K562 (cell line): ENCODE results near the gene KCNK1. TPM values are rescaled to one million over a fixed set of nuclear protein-coding genes. Genes with fewer than 3 reads are reported as not detected.

Experiments
- CHD4 ChIP-seq: fragments of 200-600 bp; sonication (generic); IDR thresholded peaks from 3 replicates; pipeline ENCODE4 v1.6.1; 2012; ENCODE audit warnings: low read depth, mild to moderate bottlenecking, mixed read lengths, low read length, inconsistent platforms; ENCODE audit not compliant: insufficient read depth, insufficient replicate concordance, poor library complexity, severe bottlenecking
- FOXM1 ChIP-seq, 2 experiments: fragments of 450-650 bp in 1 of 2; sonication (generic) in 1 of 2; formaldehyde crosslinking in 1 of 2; IDR thresholded peaks; 2 replicates each; pipeline versions ENCODE4 v1.6.1 to v1.9.0; 2017 to 2022; ENCODE audit warnings: low read depth in 2 of 2, mild to moderate bottlenecking in 2 of 2, missing genetic modification reagents in 1 of 2, moderate library complexity in 1 of 2
- HDAC2 ChIP-seq: fragments of 450-650 bp; IDR thresholded peaks from 2 replicates; pipeline ENCODE4 v1.6.1; 2016; ENCODE audit warnings: mild to moderate bottlenecking
- KLF13 ChIP-seq: fragments of 450-650 bp; IDR thresholded peaks from 2 replicates; pipeline ENCODE4 v1.6.1; 2016; ENCODE audit warnings: missing genetic modification characterization, low read depth, mild to moderate bottlenecking, missing compliant biosample characterization, moderate library complexity, borderline replicate concordance
- NEUROD1 ChIP-seq: fragments of 150-350 bp; IDR thresholded peaks from 2 replicates; pipeline ENCODE4 v1.6.1; 2014; ENCODE audit warnings: borderline replicate concordance, low read length, low read depth; ENCODE audit not compliant: partially characterized antibody
- NFATC3 ChIP-seq: fragments of 450-650 bp; IDR thresholded peaks from 2 replicates; pipeline ENCODE4 v1.6.1; 2017; ENCODE audit warnings: mild to moderate bottlenecking
- NFYB ChIP-seq: IDR thresholded peaks from 2 replicates; pipeline ENCODE4 v1.6.1; 2011; ENCODE audit warnings: mild to moderate bottlenecking, moderate library complexity; ENCODE audit not compliant: insufficient read length; ENCODE audit errors: extremely low read depth
- NR4A1 ChIP-seq, 2 experiments: fragments of 250-450 bp in 1 of 2; fragments of 450-650 bp in 1 of 2; sonication (Bioruptor Pico) in 1 of 2; IDR thresholded peaks; 2 replicates each; pipeline versions ENCODE4 v1.4.0 to v1.6.1; 2016 to 2020; ENCODE audit warnings: mild to moderate bottlenecking in 2 of 2, missing compliant biosample characterization in 1 of 2, missing genetic modification characterization in 1 of 2, moderate library complexity in 1 of 2
- SRF ChIP-seq, 2 experiments: fragments of 250-450, 450-650 bp in 1 of 2; sonication (Bioruptor Pico) in 1 of 2; sonication (generic) in 1 of 2; formaldehyde crosslinking; IDR thresholded peaks; 2 replicates each; pipeline versions ENCODE4 v1.5.0 to v1.5.1; 2020 to 2022; ENCODE audit warnings: mild to moderate bottlenecking in 1 of 2, missing genetic modification reagents in 1 of 2
- THRAP3 ChIP-seq: fragments of 450-650 bp; IDR thresholded peaks from 2 replicates; pipeline ENCODE4 v1.6.1; 2016; ENCODE audit warnings: mild to moderate bottlenecking, inconsistent platforms, borderline replicate concordance
- ZBED1 ChIP-seq: IDR thresholded peaks from 2 replicates; pipeline ENCODE4 v1.6.1; 2014
- ZNF77 ChIP-seq: fragments of 250-450 bp; sonication (Bioruptor Pico); IDR thresholded peaks from 2 replicates; pipeline ENCODE4 v1.5.0; 2020
- polyA plus RNA-seq, 8 experiments: library from polyadenylated mRNA; depleted of rRNA in 4 of 8; stranded (reverse) in 5 of 8; unstranded in 3 of 8; fragments of >200 nt; fragmentation: Nextera tagmentation in 2 of 8; fragmentation: Illumina TruSeq in 1 of 8; extraction: Ambion mirVana in 2 of 8; extraction: Trizol in 1 of 8; gene quantifications; 2 replicates each; pipeline versions ENCODE4 v1.2.1 to v1.2.3, GENCODE V29; 2011 to 2014; ENCODE audit warnings: inconsistent platforms in 1 of 8, missing spikeins in 1 of 8
- total RNA-seq, 7 experiments: library from RNA; depleted of rRNA in 6 of 7; stranded (reverse); fragments of >200 nt in 6 of 7; fragmentation: Illumina TruSeq in 2 of 7; extraction: Trizol in 2 of 7; gene quantifications; 2 replicates each; pipeline versions ENCODE4 v1.2.1 to v1.2.3, GENCODE V29; 2011 to 2021; ENCODE audit warnings: low replicate concordance in 1 of 7
- TF ChIP-seq, protein P1 (sequence below): fragments of 250-450 bp; sonication (Bioruptor Pico); IDR thresholded peaks from 2 replicates; pipeline ENCODE4 v1.4.0; 2020
- TF ChIP-seq, protein P2 (sequence below): fragments of 250-450 bp; sonication (Bioruptor Pico); IDR thresholded peaks from 2 replicates; pipeline ENCODE4 v1.4.0; 2020
- TF ChIP-seq, protein P3 (sequence below): sonication (generic); formaldehyde crosslinking; IDR thresholded peaks from 2 replicates; pipeline ENCODE4 v1.5.0; 2020; ENCODE audit warnings: missing genetic modification reagents
- TF ChIP-seq, protein P4 (sequence below): sonication (generic); formaldehyde crosslinking; IDR thresholded peaks from 2 replicates; pipeline ENCODE4 v1.8.0; 2022; ENCODE audit warnings: mild to moderate bottlenecking, missing genetic modification reagents

The KCNK1 gene
- total and polyA plus RNA-seq, 9 of the 15 experiments (the other 6 are each of a cell fraction or from before 2014, with no cell fraction given) = 3.1 to 22.7 (median 6.0) TPM

DNA sequence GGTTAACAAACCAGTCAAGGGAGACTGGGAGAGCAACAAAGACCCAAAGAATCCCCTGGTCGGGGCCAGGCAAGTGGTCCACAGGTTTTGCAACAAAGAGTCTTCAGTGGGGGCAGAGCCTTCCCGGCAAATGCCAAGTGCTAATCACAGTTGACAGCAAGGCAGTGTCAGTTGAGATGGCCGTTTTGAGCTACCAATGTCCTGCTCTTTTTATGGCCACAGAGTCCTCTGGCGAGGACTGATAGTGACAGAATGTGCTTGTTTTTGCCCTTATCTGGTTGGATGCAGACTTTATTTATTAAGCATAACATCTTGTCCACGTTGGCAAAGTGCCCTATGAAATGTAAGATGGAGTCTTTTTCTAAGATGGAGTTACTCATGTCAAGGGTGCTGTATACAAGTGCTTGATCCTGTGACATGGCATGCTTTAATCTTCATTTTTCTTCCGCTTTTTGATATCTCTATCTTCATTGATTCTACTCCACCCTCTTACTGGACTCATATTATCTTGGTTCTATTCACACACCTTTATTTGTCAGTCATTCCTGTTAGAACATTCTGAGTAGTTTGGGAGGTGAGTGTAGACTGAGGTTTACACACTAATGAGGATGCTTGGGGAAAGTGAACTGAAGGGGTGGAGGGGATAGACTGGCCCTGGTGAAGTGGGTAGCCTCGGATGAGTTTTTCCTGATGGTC is 51.8 kb downstream of the KCNK1 start (continued):
- TF ChIP-seq, protein P1, sequence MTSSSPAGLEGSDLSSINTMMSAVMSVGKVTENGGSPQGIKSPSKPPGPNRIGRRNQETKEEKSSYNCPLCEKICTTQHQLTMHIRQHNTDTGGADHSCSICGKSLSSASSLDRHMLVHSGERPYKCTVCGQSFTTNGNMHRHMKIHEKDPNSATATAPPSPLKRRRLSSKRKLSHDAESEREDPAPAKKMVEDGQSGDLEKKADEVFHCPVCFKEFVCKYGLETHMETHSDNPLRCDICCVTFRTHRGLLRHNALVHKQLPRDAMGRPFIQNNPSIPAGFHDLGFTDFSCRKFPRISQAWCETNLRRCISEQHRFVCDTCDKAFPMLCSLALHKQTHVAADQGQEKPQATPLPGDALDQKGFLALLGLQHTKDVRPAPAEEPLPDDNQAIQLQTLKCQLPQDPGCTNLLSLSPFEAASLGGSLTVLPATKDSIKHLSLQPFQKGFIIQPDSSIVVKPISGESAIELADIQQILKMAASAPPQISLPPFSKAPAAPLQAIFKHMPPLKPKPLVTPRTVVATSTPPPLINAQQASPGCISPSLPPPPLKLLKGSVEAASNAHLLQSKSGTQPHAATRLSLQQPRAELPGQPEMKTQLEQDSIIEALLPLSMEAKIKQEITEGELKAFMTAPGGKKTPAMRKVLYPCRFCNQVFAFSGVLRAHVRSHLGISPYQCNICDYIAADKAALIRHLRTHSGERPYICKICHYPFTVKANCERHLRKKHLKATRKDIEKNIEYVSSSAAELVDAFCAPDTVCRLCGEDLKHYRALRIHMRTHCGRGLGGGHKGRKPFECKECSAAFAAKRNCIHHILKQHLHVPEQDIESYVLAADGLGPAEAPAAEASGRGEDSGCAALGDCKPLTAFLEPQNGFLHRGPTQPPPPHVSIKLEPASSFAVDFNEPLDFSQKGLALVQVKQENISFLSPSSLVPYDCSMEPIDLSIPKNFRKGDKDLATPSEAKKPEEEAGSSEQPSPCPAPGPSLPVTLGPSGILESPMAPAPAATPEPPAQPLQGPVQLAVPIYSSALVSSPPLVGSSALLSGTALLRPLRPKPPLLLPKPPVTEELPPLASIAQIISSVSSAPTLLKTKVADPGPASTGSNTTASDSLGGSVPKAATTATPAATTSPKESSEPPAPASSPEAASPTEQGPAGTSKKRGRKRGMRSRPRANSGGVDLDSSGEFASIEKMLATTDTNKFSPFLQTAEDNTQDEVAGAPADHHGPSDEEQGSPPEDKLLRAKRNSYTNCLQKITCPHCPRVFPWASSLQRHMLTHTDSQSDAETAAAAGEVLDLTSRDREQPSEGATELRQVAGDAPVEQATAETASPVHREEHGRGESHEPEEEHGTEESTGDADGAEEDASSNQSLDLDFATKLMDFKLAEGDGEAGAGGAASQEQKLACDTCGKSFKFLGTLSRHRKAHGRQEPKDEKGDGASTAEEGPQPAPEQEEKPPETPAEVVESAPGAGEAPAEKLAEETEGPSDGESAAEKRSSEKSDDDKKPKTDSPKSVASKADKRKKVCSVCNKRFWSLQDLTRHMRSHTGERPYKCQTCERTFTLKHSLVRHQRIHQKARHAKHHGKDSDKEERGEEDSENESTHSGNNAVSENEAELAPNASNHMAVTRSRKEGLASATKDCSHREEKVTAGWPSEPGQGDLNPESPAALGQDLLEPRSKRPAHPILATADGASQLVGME (CRISPR knock-in tag) = peak; percentile 100
- TF ChIP-seq, protein P2, sequence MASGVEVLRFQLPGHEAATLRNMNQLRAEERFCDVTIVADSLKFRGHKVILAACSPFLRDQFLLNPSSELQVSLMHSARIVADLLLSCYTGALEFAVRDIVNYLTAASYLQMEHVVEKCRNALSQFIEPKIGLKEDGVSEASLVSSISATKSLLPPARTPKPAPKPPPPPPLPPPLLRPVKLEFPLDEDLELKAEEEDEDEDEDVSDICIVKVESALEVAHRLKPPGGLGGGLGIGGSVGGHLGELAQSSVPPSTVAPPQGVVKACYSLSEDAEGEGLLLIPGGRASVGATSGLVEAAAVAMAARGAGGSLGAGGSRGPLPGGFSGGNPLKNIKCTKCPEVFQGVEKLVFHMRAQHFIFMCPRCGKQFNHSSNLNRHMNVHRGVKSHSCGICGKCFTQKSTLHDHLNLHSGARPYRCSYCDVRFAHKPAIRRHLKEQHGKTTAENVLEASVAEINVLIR = peak; percentile 99
- TF ChIP-seq ZBED1 (0 out of 2 replicates have a peak, but pooled peaks have one; percentile 60), NR4A1 (CRISPR knock-in tag; IDR thresholded peaks at IDR 0.05) (peak; percentile 100), NR4A1 (tag; IDR thresholded peaks at IDR 0.05) (peak; percentile 100), NFYB (no peak), SRF (CRISPR knock-in tag; IDR thresholded peaks at IDR 0.05) (peak; percentile 34 to 96; a peak in 3 of 4 replicates), CHD4 (no peak), HDAC2 (peak; percentile 97), THRAP3 (peak; percentile 76; the same call in 1 of the 2 replicates), NFATC3 (no peak), FOXM1 (IDR thresholded peaks at IDR 0.05; ENCODE audit: low read depth) (peak; percentile 92), FOXM1 (CRISPR knock-in tag; IDR thresholded peaks at IDR 0.05; ENCODE audit: low read depth) (no peak), ZNF77 (peak; percentile 98), KLF13 (peak; percentile 100), NEUROD1 (peak; percentile 77)
- TF ChIP-seq, protein P3, sequence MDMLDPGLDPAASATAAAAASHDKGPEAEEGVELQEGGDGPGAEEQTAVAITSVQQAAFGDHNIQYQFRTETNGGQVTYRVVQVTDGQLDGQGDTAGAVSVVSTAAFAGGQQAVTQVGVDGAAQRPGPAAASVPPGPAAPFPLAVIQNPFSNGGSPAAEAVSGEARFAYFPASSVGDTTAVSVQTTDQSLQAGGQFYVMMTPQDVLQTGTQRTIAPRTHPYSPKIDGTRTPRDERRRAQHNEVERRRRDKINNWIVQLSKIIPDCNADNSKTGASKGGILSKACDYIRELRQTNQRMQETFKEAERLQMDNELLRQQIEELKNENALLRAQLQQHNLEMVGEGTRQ = no peak
- TF ChIP-seq, protein P4, sequence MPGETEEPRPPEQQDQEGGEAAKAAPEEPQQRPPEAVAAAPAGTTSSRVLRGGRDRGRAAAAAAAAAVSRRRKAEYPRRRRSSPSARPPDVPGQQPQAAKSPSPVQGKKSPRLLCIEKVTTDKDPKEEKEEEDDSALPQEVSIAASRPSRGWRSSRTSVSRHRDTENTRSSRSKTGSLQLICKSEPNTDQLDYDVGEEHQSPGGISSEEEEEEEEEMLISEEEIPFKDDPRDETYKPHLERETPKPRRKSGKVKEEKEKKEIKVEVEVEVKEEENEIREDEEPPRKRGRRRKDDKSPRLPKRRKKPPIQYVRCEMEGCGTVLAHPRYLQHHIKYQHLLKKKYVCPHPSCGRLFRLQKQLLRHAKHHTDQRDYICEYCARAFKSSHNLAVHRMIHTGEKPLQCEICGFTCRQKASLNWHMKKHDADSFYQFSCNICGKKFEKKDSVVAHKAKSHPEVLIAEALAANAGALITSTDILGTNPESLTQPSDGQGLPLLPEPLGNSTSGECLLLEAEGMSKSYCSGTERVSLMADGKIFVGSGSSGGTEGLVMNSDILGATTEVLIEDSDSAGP (CRISPR knock-in tag) = no peak
